ENCODE measurements around the gene TRIML1. TPM values are rescaled to one million over a fixed set of nuclear protein-coding genes. Genes with fewer than 3 reads are reported as not detected.

TRIML1 gene
- total RNA-seq, 1 experiment from 2014 or later = not detected

- H3K27ac Mint-ChIP-seq = peak overlapping the region; percentile 81 to 100 (median 99)
- H3K9me3 Mint-ChIP-seq = no peaks in the 10 kb centered on the region; a peak in 1 of 5 replicates
- H2BK20ac ChIP-seq (ENCODE audit: low read depth, low read length, poor library complexity, severe bottlenecking) = no peak overlapping the region
- H3K23me2 ChIP-seq (ENCODE audit: insufficient read length, low read depth, low read length, poor library complexity, severe bottlenecking) = peaks cover 6% of the 10 kb centered on the region
- no peak overlapping the region for H2BK120ac ChIP-seq (ENCODE audit: low read depth, low read length, poor library complexity, severe bottlenecking)
- H3K56ac ChIP-seq (ENCODE audit: insufficient read length, low read depth, low read length) = no peak overlapping the region
- peaks cover 9% of the 10 kb centered on the region; the same call in 1 of the 2 replicates for H3K79me2 ChIP-seq (ENCODE audit: insufficient read depth, low read length)
- H3K27ac ChIP-seq (ENCODE audit: insufficient read length, low read depth, low read length) = peak overlapping the region; percentile 97
- no peak overlapping the region for H3K4ac ChIP-seq (ENCODE audit: low read depth, low read length)
- WGBS (ENCODE audit: extremely low coverage, insufficient read length, low lambda C conversion rate) = no CpG with 5 or more reads among the region's 10 CpGs
- peak; percentile 64 for DNase-seq
- no peak overlapping the region; the same call in 1 of the 2 replicates for H3K14ac ChIP-seq (ENCODE audit: insufficient read depth, low read length)
- no peak overlapping the region for H2BK12ac ChIP-seq (ENCODE audit: insufficient read length, low read depth, low read length)
- peaks cover 3% of the 10 kb centered on the region; the same call in 1 of the 2 replicates for H3K4me1 ChIP-seq (ENCODE audit: insufficient read depth, low read length)
- H3K9ac ChIP-seq (ENCODE audit: extremely low read depth, insufficient read length, low read length) = peak overlapping the region; percentile 79
- peaks cover 42% of the 10 kb centered on the region in 2 experiments for H3K4me1 Mint-ChIP-seq
- no peaks in the 10 kb centered on the region for H3K27me3 Mint-ChIP-seq (ENCODE audit: low read depth)
- no peaks in the 10 kb centered on the region for H4K20me1 ChIP-seq (ENCODE audit: control insufficient read depth, insufficient read depth, insufficient read length)
- H2AK5ac ChIP-seq (ENCODE audit: insufficient read length, low read length) = no peak overlapping the region
- no peaks in the 10 kb centered on the region for H3K27me3 ChIP-seq (ENCODE audit: insufficient read depth, low read length)
- H3K9me3 ChIP-seq (ENCODE audit: control insufficient read depth, low read depth, low read length) = no peaks in the 10 kb centered on the region
- no peak overlapping the region for H4K91ac ChIP-seq (ENCODE audit: insufficient read length, low read depth, low read length)
- no peak overlapping the region for H2BK15ac ChIP-seq (ENCODE audit: low read depth, low read length)
- no peak overlapping the region for H4K5ac ChIP-seq (ENCODE audit: insufficient read length, low read depth, low read length)
- peak overlapping the region; percentile 65 for H3K4me2 ChIP-seq (ENCODE audit: insufficient read depth, insufficient read length, low read length)
- H3T11ph ChIP-seq (ENCODE audit: low read length) = no peak overlapping the region
- peak overlapping the region; percentile 73 to 76 for H3K4me3 Mint-ChIP-seq
- no peak overlapping the region for H2AFZ ChIP-seq (ENCODE audit: low read length)
- peaks cover 3% of the 10 kb centered on the region for H3K79me1 ChIP-seq (ENCODE audit: insufficient read depth, low read depth, low read length, poor library complexity, severe bottlenecking)
- H3K23ac ChIP-seq (ENCODE audit: insufficient read length, low read depth, low read length) = no peak overlapping the region
- no peak overlapping the region for H4K8ac ChIP-seq (replicated peaks; ENCODE audit: insufficient read length, low read depth, low read length)
- H3K18ac ChIP-seq (ENCODE audit: insufficient read length, low read depth, low read length) = peak overlapping the region; percentile 88
- peaks cover 28 to 32% (median 29%) of the 10 kb centered on the region in 3 experiments for H3K36me3 Mint-ChIP-seq (ENCODE audit: insufficient read depth in 1 of 3, low read depth in 3 of 3)
- peak overlapping the region; percentile 54 for H2BK5ac ChIP-seq (ENCODE audit: insufficient read length, low read length)
- TF ChIP-seq CTCF (conservative IDR thresholded peaks at IDR 0.05) = no peak
Measured at GRCh38 chr4:188107931-188108843, 31.1 kb upstream of the TRIML1 start.
